WTC11 (cell line): ENCODE results near the gene XBP1. TPM values are rescaled to one million over a fixed set of nuclear protein-coding genes. Genes with fewer than 3 reads are reported as not detected.

Experiments used
- ATAC-seq: fragments of 200-7000 bp; cut with Tn5 transposase; 2 replicates; pipeline ENCODE4 v1.10.0; 2021; ENCODE audit warnings: mild to moderate bottlenecking, moderate library complexity
- CTCF ChIA-PET: fragments of 300-600 bp; sonication (Branson Sonifier 250); formaldehyde crosslinking; loops from one replicate; lab custom pipeline; 2021; ENCODE audit warnings: antibody characterized with exemption; lab: Charles Lee
- POLR2A ChIA-PET: fragments of 350-600 bp; sonication (Branson Sonifier 250); formaldehyde crosslinking; loops from one replicate; lab custom pipeline; 2021; ENCODE audit warnings: antibody characterized with exemption; lab: Charles Lee
- DNase-seq: peaks from one replicate; pipeline ENCODE4 v3.0.0; 2021; ENCODE audit warnings: low spot score
- H3K27ac Mint-ChIP-seq: 2 replicates; pipeline ENCODE4 v1.8.0; 2021; ENCODE audit warnings: mixed read lengths
- H3K27me3 Mint-ChIP-seq: 2 replicates; pipeline ENCODE4 v1.8.0; 2021; ENCODE audit warnings: low read depth, mild to moderate bottlenecking, moderate library complexity, mixed read lengths
- H3K36me3 Mint-ChIP-seq: 2 replicates; pipeline ENCODE4 v1.8.0; 2021; ENCODE audit warnings: mixed read lengths
- H3K4me1 Mint-ChIP-seq: 2 replicates; pipeline ENCODE4 v1.8.0; 2022; ENCODE audit warnings: mixed read lengths
- H3K4me3 Mint-ChIP-seq: 2 replicates; pipeline ENCODE4 v1.8.0; 2021; ENCODE audit warnings: mild to moderate bottlenecking, moderate library complexity, mixed read lengths
- H3K9me3 Mint-ChIP-seq: 2 replicates; pipeline ENCODE4 v1.8.0; 2021; ENCODE audit warnings: mixed read lengths
- CBFB ChIP-seq: sonication (generic); formaldehyde crosslinking; IDR thresholded peaks from 2 replicates; pipeline ENCODE4 v1.8.1; 2022; ENCODE audit warnings: mild to moderate bottlenecking, low read depth, missing genetic modification reagents
- EMX1 ChIP-seq: fragments of 250-450 bp; sonication (Bioruptor Pico); IDR thresholded peaks from 2 replicates; pipeline ENCODE4 v1.8.0; 2021; ENCODE audit warnings: mild to moderate bottlenecking
- MAX ChIP-seq: sonication (generic); formaldehyde crosslinking; IDR thresholded peaks from 2 replicates; pipeline ENCODE4 v1.8.0; 2022; ENCODE audit warnings: mild to moderate bottlenecking, missing genetic modification reagents
- MLX ChIP-seq: sonication (generic); formaldehyde crosslinking; IDR thresholded peaks from 2 replicates; pipeline ENCODE4 v1.8.1; 2023; ENCODE audit warnings: mild to moderate bottlenecking, missing genetic modification reagents, moderate library complexity
- NFATC4 ChIP-seq: fragments of 250-450 bp; sonication (Bioruptor Pico); IDR thresholded peaks from 2 replicates; pipeline ENCODE4 v1.9.0; 2021; ENCODE audit warnings: mild to moderate bottlenecking
- ZNF121 ChIP-seq: sonication (generic); formaldehyde crosslinking; IDR thresholded peaks from 2 replicates; pipeline ENCODE4 v1.8.0; 2023; ENCODE audit warnings: missing genetic modification reagents
- ZNF138 ChIP-seq: sonication (generic); formaldehyde crosslinking; conservative IDR thresholded peaks from 2 replicates; pipeline ENCODE4 v1.8.1; 2022; ENCODE audit warnings: mild to moderate bottlenecking, moderate library complexity, missing genetic modification reagents
- total RNA-seq: library from RNA; stranded (reverse); gene quantifications from 3 replicates; pipeline ENCODE4 v1.2.3, GENCODE V29; 2021
- TF ChIP-seq, protein P1 (sequence below): fragments of 250-450 bp; sonication (Bioruptor Pico); IDR thresholded peaks from 2 replicates; pipeline ENCODE4 v1.9.0; 2021; ENCODE audit warnings: mild to moderate bottlenecking, borderline replicate concordance
- TF ChIP-seq, protein P2 (sequence below): fragments of 250-450 bp; sonication (Bioruptor Pico); IDR thresholded peaks from 2 replicates; pipeline ENCODE4 v1.8.0; 2021; ENCODE audit warnings: mild to moderate bottlenecking

Gene XBP1
- total RNA-seq, 1 experiment from 2014 or later, result 127 TPM

- TF ChIP-seq, protein P1, sequence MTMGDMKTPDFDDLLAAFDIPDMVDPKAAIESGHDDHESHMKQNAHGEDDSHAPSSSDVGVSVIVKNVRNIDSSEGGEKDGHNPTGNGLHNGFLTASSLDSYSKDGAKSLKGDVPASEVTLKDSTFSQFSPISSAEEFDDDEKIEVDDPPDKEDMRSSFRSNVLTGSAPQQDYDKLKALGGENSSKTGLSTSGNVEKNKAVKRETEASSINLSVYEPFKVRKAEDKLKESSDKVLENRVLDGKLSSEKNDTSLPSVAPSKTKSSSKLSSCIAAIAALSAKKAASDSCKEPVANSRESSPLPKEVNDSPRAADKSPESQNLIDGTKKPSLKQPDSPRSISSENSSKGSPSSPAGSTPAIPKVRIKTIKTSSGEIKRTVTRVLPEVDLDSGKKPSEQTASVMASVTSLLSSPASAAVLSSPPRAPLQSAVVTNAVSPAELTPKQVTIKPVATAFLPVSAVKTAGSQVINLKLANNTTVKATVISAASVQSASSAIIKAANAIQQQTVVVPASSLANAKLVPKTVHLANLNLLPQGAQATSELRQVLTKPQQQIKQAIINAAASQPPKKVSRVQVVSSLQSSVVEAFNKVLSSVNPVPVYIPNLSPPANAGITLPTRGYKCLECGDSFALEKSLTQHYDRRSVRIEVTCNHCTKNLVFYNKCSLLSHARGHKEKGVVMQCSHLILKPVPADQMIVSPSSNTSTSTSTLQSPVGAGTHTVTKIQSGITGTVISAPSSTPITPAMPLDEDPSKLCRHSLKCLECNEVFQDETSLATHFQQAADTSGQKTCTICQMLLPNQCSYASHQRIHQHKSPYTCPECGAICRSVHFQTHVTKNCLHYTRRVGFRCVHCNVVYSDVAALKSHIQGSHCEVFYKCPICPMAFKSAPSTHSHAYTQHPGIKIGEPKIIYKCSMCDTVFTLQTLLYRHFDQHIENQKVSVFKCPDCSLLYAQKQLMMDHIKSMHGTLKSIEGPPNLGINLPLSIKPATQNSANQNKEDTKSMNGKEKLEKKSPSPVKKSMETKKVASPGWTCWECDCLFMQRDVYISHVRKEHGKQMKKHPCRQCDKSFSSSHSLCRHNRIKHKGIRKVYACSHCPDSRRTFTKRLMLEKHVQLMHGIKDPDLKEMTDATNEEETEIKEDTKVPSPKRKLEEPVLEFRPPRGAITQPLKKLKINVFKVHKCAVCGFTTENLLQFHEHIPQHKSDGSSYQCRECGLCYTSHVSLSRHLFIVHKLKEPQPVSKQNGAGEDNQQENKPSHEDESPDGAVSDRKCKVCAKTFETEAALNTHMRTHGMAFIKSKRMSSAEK, result no peak
- no peak for TF ChIP-seq MLX (CRISPR knock-in tag)
These were observed 5.2 kb downstream of the XBP1 start (continued) for GRCh38 chr22:28795071-28795693.

DNA sequence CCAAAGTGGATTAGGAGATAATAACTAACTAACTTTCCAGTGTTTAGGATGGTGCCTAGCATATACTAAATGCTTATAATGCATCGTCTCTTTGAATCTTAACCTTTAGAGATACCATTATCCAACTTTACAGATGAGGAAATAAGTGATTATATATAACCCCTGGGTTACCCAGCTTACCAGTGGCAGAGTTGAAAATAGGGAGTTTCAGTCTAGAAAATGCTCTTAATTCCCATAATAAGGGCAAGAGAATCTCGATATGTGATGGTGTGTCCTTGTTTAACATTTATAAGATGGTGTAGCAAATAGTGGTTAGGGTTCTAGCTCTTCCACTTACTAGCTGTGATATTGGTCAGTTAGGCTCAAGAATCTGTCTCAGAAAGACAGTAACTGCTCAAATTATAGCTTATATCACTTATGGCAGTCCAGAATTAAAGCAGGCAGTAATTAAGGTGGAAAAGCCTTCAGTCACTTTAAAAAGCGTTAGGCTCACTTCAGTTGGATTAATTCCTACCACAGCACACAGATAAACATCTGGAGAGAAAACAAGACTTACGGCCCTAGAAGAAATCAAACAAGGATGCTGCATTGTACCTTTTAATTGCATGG is 6.3 kb downstream of the XBP1 start:
- POLR2A ChIA-PET, result no interaction called here
- no peak for ATAC-seq
- Mint-ChIP-seq H3K9me3 (no peaks in the 10 kb centered on the region), H3K27me3 (no peaks in the 10 kb centered on the region), H3K4me1 (peaks cover 10% of the 10 kb centered on the region), H3K4me3 (no peak overlapping the region), H3K36me3 (peaks cover 61% of the 10 kb centered on the region), H3K27ac (peak overlapping the region; percentile 59)
- CTCF ChIA-PET, result no interaction called here
- TF ChIP-seq, protein P1, result 0 out of 2 replicates have a peak, but pooled peaks have one; percentile 19
- no peak for TF ChIP-seq CBFB (CRISPR knock-in tag)
- no peak for DNase-seq

- CTCF ChIA-PET, result no interaction called here
- ATAC-seq (peak; percentile 31), DNase-seq (no peak)
- H3K36me3 Mint-ChIP-seq, result peaks cover 60% of the 10 kb centered on the region
- TF ChIP-seq ZNF138 (no peak), ZNF121 (CRISPR knock-in tag) (peak; percentile 50; the same call in 1 of the 2 replicates), NFATC4 (CRISPR knock-in tag) (0 out of 2 replicates have a peak, but pooled peaks have one; percentile 37), EMX1 (CRISPR knock-in tag) (0 out of 2 replicates have a peak, but pooled peaks have one; percentile 21), MAX (CRISPR knock-in tag) (no peak)
- TF ChIP-seq, protein P2, sequence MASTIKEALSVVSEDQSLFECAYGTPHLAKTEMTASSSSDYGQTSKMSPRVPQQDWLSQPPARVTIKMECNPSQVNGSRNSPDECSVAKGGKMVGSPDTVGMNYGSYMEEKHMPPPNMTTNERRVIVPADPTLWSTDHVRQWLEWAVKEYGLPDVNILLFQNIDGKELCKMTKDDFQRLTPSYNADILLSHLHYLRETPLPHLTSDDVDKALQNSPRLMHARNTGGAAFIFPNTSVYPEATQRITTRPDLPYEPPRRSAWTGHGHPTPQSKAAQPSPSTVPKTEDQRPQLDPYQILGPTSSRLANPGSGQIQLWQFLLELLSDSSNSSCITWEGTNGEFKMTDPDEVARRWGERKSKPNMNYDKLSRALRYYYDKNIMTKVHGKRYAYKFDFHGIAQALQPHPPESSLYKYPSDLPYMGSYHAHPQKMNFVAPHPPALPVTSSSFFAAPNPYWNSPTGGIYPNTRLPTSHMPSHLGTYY (CRISPR knock-in tag), result 0 out of 2 replicates have a peak, but pooled peaks have one; percentile 2
- H3K4me1 Mint-ChIP-seq, result no peaks in the 10 kb centered on the region
- H3K27ac Mint-ChIP-seq, result peak overlapping the region; percentile 83
- H3K4me3 Mint-ChIP-seq, result no peak overlapping the region
- H3K9me3 Mint-ChIP-seq, result no peaks in the 10 kb centered on the region
- POLR2A ChIA-PET, result no interaction called here
- no peaks in the 10 kb centered on the region for H3K27me3 Mint-ChIP-seq
These were observed 7.6 kb downstream of the XBP1 start for GRCh38 chr22:28792491-28793383.
